ENCODE measurements around the gene RBMS3. TPM values are rescaled to one million over a fixed set of nuclear protein-coding genes. Genes with fewer than 3 reads are reported as not detected.
"Not testable (repeated sequence)": the region's sequence is repeated elsewhere in the genome, so short reads cannot be mapped to it uniquely, and the experiment has no call there.

RBMS3 gene
- polyA plus RNA-seq (2011; rRNA removed) (32.0 and 33.4 TPM in 2 replicates), polyA minus RNA-seq (2011; rRNA and poly(A)+ RNA removed) (267 and 274 TPM in 2 replicates)

- no peaks in the 10 kb centered on the region for H3K9me3 ChIP-seq (ENCODE audit: control insufficient read depth, insufficient read depth, low read length)
- ChIA-PET POLR2A (interaction anchor here (0.6 to 1.8 kb wide), 13 partner anchors 8 to 931 kb away, joined by 3 to 10 read pairs (median 5); no protein-coding TSS in a partner anchor), CTCF (interaction anchor here (0.6 to 2.0 kb wide), 27 partner anchors 53 to 1168 kb away, joined by 3 to 10 read pairs (median 3); no protein-coding TSS in a partner anchor)
- TF ChIP-seq, protein P1, sequence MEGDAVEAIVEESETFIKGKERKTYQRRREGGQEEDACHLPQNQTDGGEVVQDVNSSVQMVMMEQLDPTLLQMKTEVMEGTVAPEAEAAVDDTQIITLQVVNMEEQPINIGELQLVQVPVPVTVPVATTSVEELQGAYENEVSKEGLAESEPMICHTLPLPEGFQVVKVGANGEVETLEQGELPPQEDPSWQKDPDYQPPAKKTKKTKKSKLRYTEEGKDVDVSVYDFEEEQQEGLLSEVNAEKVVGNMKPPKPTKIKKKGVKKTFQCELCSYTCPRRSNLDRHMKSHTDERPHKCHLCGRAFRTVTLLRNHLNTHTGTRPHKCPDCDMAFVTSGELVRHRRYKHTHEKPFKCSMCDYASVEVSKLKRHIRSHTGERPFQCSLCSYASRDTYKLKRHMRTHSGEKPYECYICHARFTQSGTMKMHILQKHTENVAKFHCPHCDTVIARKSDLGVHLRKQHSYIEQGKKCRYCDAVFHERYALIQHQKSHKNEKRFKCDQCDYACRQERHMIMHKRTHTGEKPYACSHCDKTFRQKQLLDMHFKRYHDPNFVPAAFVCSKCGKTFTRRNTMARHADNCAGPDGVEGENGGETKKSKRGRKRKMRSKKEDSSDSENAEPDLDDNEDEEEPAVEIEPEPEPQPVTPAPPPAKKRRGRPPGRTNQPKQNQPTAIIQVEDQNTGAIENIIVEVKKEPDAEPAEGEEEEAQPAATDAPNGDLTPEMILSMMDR (IDR thresholded peaks at IDR 0.05; ENCODE audit: low read depth, low read length), result peak; percentile 72
- H3K27ac ChIP-seq (ENCODE audit: low read depth, low read length), result peak within 1 kb of the TSS; percentile 93
- DNase-seq (ENCODE audit: low read depth, low spot score), result peak; percentile 91
- no peaks in the 10 kb centered on the region for H3K27me3 ChIP-seq (ENCODE audit: control insufficient read depth, insufficient read depth, low read length)
- H3K4me3 ChIP-seq (ENCODE audit: low read depth, low read length), result peak within 1 kb of the TSS; percentile 81
Observed at GRCh38 chr3:29280404-29281093, at the start of gene RBMS3. RBMS3 (plus strand) TSS chr3:29281071.

GRCh38 chr3:29233126-29233525 is 47.7 kb upstream of the RBMS3 start:
- peak; percentile 43 for DNase-seq (ENCODE audit: low read depth, low spot score)
- H3K9me3 ChIP-seq (ENCODE audit: control insufficient read depth, insufficient read depth, low read length); POLR2A ChIA-PET; H3K27me3 ChIP-seq (ENCODE audit: control insufficient read depth, insufficient read depth, low read length); CTCF ChIA-PET; H3K4me3 ChIP-seq (ENCODE audit: low read depth, low read length); H3K27ac ChIP-seq (ENCODE audit: low read depth, low read length): not testable (repeated sequence)

- H3K4me3 ChIP-seq (ENCODE audit: low read depth, low read length), result no peak overlapping the region
- no peaks in the 10 kb centered on the region for H3K27me3 ChIP-seq (ENCODE audit: control insufficient read depth, insufficient read depth, low read length)
- DNase-seq (ENCODE audit: low read depth, low spot score), result no peak
- H3K27ac ChIP-seq (ENCODE audit: low read depth, low read length), result no peak overlapping the region
- peaks cover 5% of the 10 kb centered on the region for H3K9me3 ChIP-seq (ENCODE audit: control insufficient read depth, insufficient read depth, low read length)
- CTCF ChIA-PET, result no interaction called here
- TF ChIP-seq, protein P1 (IDR thresholded peaks at IDR 0.05; ENCODE audit: low read depth, low read length), result no peak
- POLR2A ChIA-PET, result no interaction called here
Observed at GRCh38 chr3:29236146-29236840, 44.6 kb upstream of the RBMS3 start.

- Histone ChIP-seq H3K9me3 (ENCODE audit: control insufficient read depth, insufficient read depth, low read length) (peaks cover 7% of the 10 kb centered on the region), H3K27me3 (ENCODE audit: control insufficient read depth, insufficient read depth, low read length) (no peaks in the 10 kb centered on the region), H3K4me3 (ENCODE audit: low read depth, low read length) (no peak overlapping the region), H3K27ac (ENCODE audit: low read depth, low read length) (no peak overlapping the region)
- TF ChIP-seq, protein P1 (IDR thresholded peaks at IDR 0.05; ENCODE audit: low read depth, low read length), result no peak
- ChIA-PET CTCF (no interaction called here), POLR2A (no interaction called here)
- no peak for DNase-seq (ENCODE audit: low read depth, low spot score)
Observed at GRCh38 chr3:29239376-29239775, 41.5 kb upstream of the RBMS3 start.

GRCh38 chr3:29240248-29240647 is 40.6 kb upstream of the RBMS3 start:
- H3K27ac ChIP-seq (ENCODE audit: low read depth, low read length), result no peak overlapping the region
- H3K27me3 ChIP-seq (ENCODE audit: control insufficient read depth, insufficient read depth, low read length), result no peaks in the 10 kb centered on the region
- no peak overlapping the region for H3K4me3 ChIP-seq (ENCODE audit: low read depth, low read length)
- TF ChIP-seq, protein P1 (IDR thresholded peaks at IDR 0.05; ENCODE audit: low read depth, low read length), result no peak
- ChIA-PET CTCF (interaction anchor here (0.5 kb wide), 1 partner anchor 380 kb away, joined by 3 read pairs; no protein-coding TSS in a partner anchor), POLR2A (no interaction called here)
- no peak for DNase-seq (ENCODE audit: low read depth, low spot score)
- peaks cover 7% of the 10 kb centered on the region for H3K9me3 ChIP-seq (ENCODE audit: control insufficient read depth, insufficient read depth, low read length)

All from AG04450 (cell line).